HG03139 (cell line): ENCODE measurements around the gene GRIP1.

ENCODE experiments used
- ATAC-seq: cut with Tn5 transposase; IDR thresholded peaks from one replicate; pipeline ENCODE4 v1.9.1; 2021; ENCODE audit not compliant: unreplicated experiment

Gene GRIP1

DNA sequence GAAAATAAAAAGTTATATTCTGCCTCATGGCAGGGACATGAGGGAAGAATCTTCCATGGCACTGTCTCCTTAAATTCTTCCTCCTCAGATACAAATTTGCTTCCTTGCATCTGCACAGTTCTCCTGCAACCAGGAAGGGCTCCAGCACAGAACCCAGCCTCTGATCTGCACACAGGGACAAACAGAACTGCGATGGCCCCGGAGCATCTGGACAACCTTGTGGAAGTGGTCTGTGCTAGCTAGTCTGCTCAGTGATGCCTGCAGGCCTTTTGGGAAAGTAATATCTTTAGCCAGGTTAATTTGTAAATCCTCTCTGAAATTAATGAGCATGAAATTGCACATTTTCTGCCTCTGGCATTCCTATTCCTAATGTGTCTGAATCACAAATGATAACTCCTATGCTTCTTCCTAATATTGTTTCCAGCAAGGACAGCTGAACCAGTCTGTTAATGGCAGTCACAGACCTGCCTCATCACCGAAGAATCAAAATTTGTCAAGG is 74.8 kb downstream of the GRIP1 start:
- no peak for ATAC-seq

DNA sequence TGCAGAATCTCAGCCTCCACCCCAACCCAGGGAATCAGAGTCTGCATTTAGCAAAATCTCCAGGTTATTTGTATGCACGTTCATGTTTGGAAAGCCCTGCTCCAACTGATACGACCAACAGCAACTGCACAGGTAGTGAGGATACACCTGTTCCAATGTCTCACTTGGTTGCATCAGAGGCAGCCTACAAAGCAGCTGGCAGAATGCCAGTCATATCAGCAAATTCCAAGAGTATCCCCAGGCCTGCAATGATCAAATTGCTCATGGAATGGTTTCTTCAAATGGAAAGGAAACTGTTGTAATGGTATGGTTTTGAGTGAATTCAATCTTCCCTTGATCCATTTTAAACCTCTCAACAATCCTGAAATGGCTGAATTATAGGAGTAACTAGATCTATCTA is 75.4 kb downstream of the GRIP1 start:
- ATAC-seq, result no peak

DNA sequence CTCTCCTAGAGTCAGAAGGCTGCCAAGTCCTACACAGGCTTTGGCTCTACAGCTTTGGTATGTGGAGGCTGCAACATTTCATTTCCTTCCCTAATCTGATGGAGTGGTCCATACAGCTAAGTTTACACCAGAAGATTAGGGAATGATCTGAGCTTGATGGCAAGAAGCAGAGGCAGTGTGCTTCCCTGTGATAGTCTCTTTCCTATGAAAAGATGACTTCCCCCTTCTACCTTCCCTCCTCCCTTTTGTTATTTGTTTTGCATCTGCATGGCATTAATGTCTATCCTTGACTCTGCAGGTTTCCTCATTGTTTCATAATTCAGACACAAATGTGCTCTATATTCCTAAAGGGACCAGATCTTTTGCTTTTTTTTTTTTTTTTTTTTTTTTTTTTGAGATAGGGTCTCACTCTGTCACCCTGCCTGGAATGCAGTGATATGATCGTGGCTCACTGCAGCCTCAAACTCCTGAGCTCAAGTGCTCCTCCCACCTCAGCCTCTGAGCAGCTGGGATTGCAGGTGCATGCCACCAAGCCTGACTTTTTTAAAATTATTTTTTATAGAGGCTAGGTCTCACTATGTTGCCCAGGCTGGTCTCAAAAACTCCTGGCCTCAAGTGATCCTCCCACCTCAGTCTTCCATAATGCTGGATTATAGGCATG is 76.3 kb downstream of the GRIP1 start:
- no peak for ATAC-seq

DNA sequence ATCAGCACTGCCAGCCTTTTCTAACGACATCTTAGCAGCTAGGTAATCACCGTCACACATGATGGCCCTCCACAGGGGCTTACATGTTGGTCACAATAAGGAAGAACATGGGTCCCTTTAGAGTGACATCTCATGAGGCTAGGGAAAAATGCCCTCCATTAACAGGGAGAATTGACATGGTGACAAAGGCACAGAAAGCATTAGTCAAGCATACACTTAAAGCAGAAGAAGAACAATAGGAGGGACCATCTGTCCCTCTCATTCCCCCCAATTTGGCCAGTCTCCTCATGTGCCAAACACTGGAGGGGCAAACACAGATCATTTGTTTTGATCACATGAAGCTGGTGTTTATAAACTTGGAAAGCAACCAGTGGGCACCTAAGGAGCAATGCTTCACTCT is 78.0 kb downstream of the GRIP1 start:
- ATAC-seq, result no peak

DNA sequence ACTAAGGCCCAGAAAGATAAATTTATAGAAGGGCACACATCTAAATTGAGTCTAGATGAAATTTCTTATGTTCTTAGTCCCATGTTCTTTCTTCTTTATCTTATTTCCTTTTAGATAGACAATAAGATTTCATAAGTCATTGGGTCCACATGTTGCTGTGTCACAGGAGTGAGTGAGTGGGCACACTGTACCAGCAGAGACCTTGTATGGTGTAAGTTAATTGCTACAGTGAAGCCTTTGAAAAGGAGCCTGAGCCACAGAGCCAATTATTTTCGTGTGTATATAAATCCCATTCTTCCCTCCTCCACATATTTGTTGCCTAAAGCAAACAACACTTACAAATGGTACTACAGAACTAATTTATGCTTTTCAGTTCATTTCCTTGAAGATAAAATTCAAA is 79.1 kb downstream of the GRIP1 start:
- ATAC-seq, result no peak

DNA sequence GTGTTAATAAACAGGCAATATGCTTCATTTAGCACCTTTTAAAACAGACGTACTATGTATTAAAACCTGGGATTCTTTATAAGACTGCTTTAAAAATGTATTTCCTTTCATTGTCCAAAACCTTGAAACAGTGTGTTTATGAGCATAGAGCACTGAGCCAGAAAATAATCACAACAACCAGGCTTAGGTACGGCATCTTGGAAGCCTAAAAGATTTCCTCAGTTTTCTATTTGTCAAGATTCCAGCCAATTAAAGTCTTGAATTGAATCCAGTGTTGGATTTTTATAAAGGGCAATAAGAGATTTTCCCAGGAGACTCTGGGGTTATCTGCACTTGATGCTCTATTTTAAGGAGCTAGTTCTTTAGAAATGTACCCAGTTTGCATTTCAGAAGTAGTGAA is 80.3 kb downstream of the GRIP1 start:
- ATAC-seq, result no peak

DNA sequence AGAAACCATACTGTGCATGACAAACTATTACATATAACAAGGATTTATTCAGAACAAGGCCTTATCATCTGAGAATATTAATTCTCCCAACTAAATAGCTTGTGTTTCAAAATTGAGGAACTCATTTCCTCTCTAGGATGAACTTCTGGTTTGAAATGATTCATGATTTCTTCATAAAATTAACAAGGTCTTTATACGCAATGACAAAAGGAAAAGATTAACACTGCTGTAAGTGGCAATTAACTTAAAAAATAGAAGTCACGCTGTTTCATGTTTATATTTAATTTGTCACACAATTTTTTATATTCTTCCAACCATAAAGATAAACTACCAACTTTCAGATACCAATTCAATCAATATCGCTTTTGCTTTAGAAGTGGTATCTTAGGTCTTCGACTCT is 80.8 kb downstream of the GRIP1 start:
- ATAC-seq, result no peak

DNA sequence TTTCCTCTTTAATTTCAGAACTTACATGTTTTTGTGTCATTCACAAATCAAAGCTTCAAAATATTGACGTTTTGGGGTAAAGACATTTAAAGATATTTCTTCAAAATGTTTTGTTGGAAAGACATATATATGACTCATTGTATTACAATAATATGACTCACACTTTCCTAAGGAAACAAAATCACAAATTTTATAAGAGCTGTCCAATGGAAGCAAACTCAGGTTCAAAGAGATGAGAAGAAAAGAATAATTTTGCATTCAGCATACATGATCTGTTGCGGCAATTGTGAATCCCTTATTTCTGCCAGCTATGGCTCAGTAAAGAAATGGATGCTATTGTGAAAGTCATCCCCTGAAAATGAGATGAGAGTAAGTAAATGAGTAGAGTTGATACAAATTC is 82.7 kb downstream of the GRIP1 start:
- no peak for ATAC-seq

DNA sequence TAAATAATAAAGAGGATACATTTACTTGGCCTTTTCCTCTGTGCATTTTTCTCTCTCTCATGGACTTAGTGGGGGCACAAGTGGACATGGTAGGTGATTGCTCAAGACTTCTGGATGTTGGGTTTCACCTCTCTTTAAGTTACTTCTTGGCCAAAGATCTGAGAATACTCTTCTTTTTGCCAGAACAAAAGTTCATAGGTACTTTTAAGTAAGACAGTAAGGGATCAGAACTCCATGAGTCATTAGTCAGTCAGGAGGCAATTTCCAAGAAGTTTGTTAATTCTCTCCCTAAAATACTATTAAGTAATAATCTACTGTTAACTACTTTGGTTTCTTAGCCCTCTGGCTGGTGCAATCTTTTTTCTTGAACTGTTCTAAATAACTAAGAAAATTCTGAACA is 84.2 kb downstream of the GRIP1 start:
- ATAC-seq, result no peak

DNA sequence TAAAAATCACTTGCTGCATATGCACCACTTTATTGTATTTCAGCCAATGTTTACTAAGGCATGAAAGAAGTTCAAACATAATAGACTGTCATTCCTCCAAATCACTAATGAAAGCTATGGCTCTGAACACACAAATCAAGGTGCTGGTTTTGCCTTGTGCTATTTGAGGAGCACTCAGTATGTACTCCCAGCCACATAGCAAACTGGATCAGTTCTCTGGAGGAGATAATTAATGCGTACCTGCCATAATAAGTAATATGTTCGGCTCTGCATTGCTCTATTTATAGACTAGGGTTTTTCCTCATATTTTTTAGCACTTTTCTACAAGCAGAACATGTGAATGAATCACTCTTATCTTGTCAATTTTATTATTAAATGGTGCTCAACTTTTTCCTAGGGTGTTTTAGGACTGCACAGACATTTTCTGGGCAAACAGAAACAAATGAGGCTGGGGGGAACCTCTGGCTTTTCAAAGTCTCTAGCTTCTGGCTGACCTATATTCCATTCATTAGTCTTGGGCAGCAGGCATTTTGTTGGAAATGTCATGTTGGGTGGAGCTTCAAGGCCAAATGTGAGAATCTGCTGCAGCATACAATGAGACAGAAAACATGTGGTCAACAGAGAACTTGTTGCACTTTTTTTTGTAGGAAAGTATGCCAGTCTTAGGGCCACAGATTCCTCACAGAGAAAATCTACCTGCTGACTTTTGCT is 88.4 kb downstream of the GRIP1 start:
- ATAC-seq, result no peak

DNA sequence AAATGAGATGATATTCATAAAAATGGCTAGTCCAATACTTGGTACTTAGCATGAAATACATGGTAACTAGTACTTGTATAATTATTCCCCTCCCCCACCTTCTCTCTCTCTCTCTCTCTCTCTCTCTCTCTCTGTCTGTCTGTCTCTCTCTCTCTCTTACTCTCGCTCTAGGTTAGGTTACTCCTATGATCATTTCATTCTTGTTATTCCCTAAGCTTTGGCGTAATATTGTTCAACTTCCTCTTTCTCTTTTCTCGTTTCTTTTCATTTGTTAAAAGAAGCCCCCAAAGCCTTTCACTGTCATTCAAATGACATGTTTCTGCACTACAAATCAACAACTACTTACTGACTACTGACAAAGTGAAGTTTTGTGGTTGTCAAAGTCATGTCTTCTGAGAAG is 89.8 kb downstream of the GRIP1 start:
- no peak for ATAC-seq

DNA sequence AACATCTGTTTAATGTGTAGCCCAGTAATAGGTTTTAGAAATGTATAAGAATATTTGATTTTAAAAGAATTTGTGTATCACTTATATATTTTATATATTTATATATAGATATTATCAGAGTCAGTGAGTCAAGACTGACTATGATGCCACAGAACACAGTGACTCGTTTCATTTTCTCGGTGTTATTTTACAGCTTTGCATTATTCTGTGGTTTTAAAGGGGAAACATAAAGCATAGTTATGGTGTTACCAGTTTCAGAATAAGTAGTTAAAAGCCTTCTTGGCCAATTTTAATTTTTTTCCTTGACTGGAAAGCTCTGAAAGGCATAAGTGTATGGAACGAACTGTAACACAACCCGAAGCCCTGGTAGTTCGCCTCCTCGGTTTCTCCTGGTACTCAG is 91.0 kb downstream of the GRIP1 start:
- no peak for ATAC-seq

DNA sequence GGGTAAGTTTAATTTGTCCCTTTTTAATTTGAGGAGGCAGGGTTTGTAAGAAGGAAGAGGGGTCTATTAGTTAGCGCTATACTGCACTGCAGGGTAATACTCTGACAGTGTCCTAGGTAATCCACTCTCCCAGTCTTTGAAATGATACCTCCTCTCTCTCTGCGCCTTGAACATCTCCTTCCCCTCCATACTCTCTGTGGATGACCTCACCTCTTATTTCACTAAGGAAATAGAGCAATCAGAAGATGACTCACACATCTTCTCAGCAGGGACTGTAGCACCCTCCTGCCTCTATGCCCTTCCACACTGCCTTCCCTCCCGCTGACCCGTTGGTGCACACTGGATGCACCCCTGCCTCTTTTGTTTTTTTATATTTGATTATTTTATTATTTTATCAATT is 94.2 kb downstream of the GRIP1 start:
- ATAC-seq, result no peak

DNA sequence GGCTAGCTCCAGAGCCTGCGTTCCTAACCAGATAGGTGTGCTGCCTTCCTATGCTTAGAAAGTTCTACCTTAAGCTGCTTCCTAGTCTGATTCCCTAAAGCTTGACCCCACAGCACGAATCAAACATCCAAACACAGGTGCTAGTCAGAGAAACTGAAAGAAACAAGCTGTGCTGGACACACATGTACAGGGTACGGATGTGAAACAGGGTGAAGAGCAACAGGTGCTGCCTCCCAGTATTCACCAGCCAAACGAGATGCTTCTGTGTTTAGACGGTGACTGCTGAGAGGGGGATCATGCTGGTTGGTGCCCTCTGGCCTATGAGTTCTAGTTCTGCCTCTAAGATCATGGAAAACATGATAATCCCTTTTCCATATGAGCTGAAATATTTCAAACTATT is 105.3 kb downstream of the GRIP1 start:
- no peak for ATAC-seq

DNA sequence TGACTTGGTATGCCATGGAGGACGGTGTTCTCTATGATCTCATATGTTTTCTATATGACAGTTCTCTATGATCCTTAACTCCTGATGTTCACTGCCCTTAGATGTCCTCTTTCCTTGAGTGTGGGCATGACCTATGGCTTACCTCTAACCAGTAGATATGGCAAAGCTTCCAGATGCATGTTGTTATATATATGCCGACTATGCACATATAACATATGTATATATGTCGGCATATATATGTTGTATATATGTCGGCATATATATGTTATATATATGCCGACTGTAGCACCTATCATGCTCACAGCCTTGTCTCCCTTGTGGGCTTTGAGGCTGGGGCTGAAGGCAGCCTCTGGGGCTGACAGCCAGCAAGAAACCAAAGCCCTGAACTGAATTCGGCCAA is 106.0 kb downstream of the GRIP1 start:
- no peak for ATAC-seq

DNA sequence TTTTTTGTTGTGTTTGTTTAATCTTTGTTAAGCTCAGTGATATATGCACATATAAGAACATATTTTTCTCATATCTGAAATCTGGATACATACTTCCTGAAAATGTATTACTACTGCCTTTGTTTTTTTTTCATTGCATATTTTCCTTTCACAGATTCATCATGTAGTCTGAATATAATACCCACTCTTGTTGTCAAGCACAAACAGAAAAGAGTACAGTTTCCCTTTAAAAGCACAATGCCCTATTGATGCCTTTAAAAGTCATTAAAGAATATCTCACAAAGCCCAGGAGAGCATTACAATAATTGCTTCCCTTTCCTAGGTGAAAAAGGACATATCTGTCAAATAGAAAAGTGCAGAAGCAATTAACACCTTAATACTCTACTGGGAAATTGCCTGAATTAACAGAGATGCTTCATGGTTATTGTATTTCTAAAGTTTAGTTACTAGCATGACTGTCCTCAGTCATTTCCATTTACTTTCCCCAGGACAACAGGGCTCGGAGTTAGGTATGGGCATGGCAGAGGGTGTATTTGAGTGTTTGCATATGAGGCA is 107.4 kb downstream of the GRIP1 start:
- no peak for ATAC-seq

DNA sequence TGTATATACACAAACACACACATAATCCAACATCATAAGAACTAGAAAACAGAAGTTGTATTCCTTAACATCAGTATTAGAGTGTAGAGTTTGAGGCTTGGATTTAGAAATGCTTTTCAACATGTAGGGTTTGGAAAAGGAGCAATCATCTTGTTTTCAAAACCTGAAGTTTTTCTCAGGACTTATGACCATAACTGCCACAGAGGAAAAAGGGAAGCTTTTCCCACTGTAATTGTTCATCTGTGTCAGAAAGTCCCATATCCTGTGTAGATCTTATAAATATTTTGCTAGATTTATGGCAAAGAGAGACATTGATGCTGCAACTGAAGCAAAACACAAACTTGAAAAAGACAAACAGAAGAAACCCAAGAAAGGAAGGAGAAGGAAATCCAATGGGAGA is 115.7 kb downstream of the GRIP1 start:
- ATAC-seq, result no peak

DNA sequence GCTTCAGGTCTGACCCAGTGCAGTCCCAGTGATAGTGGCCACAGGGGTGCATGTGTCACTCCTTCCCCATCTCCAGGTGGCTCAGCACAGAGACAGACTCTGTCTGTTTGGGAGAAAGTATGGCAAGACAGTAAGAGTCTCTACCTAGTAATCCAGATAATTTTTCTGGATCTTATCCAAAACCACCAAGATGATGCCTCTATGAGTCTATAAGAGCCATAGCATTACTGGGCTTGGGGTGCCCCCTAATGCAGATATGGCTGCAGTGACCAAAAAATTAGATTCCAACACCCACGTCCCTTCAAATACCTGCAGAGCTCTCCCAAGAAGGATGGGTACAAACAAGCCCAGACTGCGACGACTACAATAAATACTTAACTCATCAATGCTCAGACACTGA is 123.8 kb downstream of the GRIP1 start:
- no peak for ATAC-seq

DNA sequence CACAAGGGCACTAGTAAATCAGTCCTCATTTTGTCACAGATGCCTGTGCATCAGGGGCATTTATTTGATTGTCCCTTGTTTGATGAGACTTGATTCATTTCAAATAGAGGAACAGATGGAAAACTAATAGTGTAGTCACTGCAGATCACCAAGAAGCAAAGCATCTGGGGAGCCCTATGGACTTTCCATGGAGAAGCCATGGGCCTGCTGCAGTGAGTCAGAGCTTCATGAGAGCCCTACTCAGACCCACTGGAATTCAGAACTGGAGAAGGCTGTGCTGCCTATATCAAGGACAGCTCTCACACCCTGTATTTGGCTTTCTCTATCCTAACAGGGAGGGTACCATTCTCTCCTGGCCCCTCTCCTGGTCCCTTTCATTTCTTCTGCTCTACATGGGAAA is 126.2 kb downstream of the GRIP1 start:
- no peak for ATAC-seq

DNA sequence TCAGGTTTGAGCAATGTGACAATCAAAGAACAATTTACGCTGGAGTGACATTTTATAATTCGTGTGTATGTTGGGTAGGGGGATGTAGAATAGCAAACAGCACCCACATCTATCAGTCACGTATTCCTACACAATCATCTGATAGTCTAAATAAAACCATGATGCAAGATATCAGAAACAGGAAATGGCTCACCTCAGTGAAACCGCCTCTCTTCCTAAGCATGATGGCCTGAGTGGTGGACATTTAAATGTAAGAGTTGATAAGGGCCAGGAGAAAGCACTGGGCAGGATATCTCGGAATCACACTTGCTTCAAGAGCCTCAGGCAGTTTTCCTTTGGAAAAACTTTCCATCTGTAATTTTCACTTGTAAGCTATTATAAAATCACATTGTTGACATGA is 128.2 kb downstream of the GRIP1 start:
- no peak for ATAC-seq

DNA sequence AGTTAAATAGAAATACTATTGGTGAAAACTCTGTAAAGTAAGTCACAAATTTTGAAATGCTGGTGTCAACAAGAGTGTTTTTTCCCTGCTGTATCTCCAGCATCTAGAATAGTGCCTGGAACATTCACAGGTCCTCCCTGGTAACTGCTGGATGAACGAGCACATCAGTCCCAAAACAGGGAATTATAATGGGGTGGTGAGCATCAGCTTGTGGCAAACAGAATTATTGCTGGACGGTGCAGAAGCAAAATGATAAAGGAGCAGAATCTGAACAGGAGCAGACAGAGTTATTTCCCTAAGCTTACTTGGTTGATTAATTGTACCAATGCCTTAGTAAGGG is 129.9 kb downstream of the GRIP1 start:
- no peak for ATAC-seq

DNA sequence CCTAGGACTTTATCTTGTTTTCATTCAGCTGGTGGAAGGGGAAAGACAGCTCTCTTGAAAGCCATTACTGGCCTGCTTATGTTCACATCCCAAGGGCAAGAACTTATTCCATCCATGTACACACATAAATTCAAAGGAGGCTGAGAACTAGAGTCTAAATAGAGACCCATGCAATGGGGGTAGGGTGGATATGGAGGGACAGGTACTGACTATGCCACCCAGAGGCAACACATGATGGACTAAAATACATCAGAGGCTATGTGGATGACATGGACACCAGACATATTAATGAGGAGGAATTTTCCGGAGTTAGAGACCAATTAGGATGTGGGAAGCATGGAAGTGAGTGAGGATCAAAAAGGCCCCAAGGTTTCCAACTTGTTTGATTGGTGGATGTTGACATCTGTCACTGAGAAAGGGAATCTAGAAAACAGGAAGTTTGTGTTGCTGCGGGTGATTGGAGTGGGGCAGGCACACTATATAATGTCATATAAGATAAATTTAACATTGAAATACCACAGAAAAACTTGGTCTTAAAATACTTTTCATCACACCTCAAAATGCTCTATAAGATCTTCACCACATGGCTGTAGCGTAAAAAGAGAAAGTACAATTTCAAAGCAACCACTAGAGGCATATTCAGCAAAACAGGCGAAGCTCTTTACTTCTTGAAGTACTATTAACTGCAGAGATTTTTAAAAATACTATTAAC is 130.4 kb downstream of the GRIP1 start:
- no peak for ATAC-seq
